Heart left ventricle (tissue), 16 donors: ENCODE data around the gene ALAS1. TPM values are rescaled to one million over a fixed set of nuclear protein-coding genes. Genes with fewer than 3 reads are reported as not detected.

Experiments used
- ATAC-seq, 4 donors: fragments of 200-7000 bp; cut with Tn5 transposase; one replicate each; pipeline ENCODE4 v1.9.1; 2020 to 2022; ENCODE audit warnings: moderate library complexity in 4 of 4, mild to moderate bottlenecking in 3 of 4, moderate number of reproducible peaks in 1 of 4
- DNase-seq, 5 donors: peaks; one replicate each; pipeline ENCODE4 v3.0.0-alpha.2; 2020
- H3K27ac ChIP-seq, 12 donors: fragments of 200-600 bp; sonication (generic) in 4 of 12; one replicate each; pipeline versions ENCODE4 v1.5.0 to v1.8.0; 2016 to 2022; ENCODE audit warnings: mild to moderate bottlenecking in 2 of 12
- H3K27me3 ChIP-seq, 9 donors: fragments of 200-600 bp; sonication (generic) in 2 of 9; one replicate each; pipeline versions ENCODE4 v1.5.1 to v1.8.0; 2016 to 2022; ENCODE audit warnings: mild to moderate bottlenecking in 3 of 9
- H3K36me3 ChIP-seq, 9 donors: fragments of 200-600 bp; sonication (generic) in 2 of 9; one replicate each; pipeline versions ENCODE4 v1.5.0 to v1.8.0; 2018 to 2022; ENCODE audit warnings: mild to moderate bottlenecking in 2 of 9
- H3K4me1 ChIP-seq, 12 donors: fragments of 200-600 bp; sonication (generic) in 4 of 12; one replicate each; pipeline versions ENCODE4 v1.5.0 to v1.8.0; 2016 to 2022; ENCODE audit warnings: mild to moderate bottlenecking in 3 of 12
- H3K4me3 ChIP-seq, 12 donors: fragments of 200-600 bp; sonication (generic) in 4 of 12; one replicate each; pipeline versions ENCODE4 v1.5.0 to v1.8.0; 2017 to 2022; ENCODE audit warnings: mild to moderate bottlenecking in 9 of 12, moderate library complexity in 4 of 12
- H3K9me3 ChIP-seq, 12 donors: fragments of 200-600 bp; sonication (generic) in 4 of 12; one replicate each; pipeline versions ENCODE4 v1.5.0 to v1.8.0; 2016 to 2022; ENCODE audit warnings: mild to moderate bottlenecking in 1 of 12
- CTCF ChIP-seq, 12 donors: fragments of 200-600 bp; sonication (generic) in 4 of 12; IDR thresholded peaks; one replicate each; pipeline versions ENCODE4 v1.5.0 to v1.8.0; 2018 to 2022; ENCODE audit warnings: antibody characterized with exemption in 12 of 12, mild to moderate bottlenecking in 5 of 12
- POLR2A ChIP-seq, 2 donors: fragments of 450-650 bp; IDR thresholded peaks; one replicate each; pipeline ENCODE4 v1.6.1; 2017; ENCODE audit warnings: antibody characterized with exemption in 2 of 2, mild to moderate bottlenecking in 2 of 2, moderate library complexity in 2 of 2
- WGBS, 4 donors: extraction: QIAGEN DNeasy Blood & Tissue Kit in 2 of 4; methylation state at CpG; one replicate each; pipeline versions ENCODE4 v1.1.5 to v1.1.7; 2013 to 2018; 5-methylcytosine and 5-hydroxymethylcytosine counted together
- intact Hi-C, 10 donors: fragments of 100-400 bp; cut with DNase I; formaldehyde crosslinking; loops; one replicate each; pipeline versions ENCODE4 v1.11.1 to v1.14.2; 2022
- long read RNA-seq, 3 donors: library from polyadenylated mRNA; unstranded; transcript quantifications; one replicate each; pipeline ENCODE4 v2.0.0, GENCODE V29; 2020 to 2021
- polyA plus RNA-seq, 2 donors: library from polyadenylated mRNA; stranded (reverse); fragments of 200-250 nt; gene quantifications; one replicate each; pipeline ENCODE4 v1.2.3, GENCODE V29; 2013
- total RNA-seq, 9 donors: library from RNA; depleted of rRNA in 2 of 9; stranded (reverse); fragments of >200 nt in 2 of 9; fragmentation: NEBNext Ultra II Directional in 3 of 9; extraction: Animal tissue kit (Norgen Biotek cat#: 25700) in 3 of 9; gene quantifications; one replicate each; pipeline versions ENCODE4 v1.1.0 to v1.2.4, GENCODE V29; 2016 to 2023
- donor health status: ischemic (EF 13 %, LVEDD 7.1; RV severe dilation, severe dysfunction).
- donor health status: healthy with polysubstance abuse.
- donor health status: DM: no; HTN: yes; CAD: no.
- donor health status: DM: no; HTN: no; CAD: no.
- donor health status: ischemic (EF 25% LVEDD 6.9; RV normal size, moderate dysfunction).
- donor health status: ischemic (EF 25% LVEDD 5.7; RV mildly dilated, moderate dysfunction).
- donor health status: healthy.
- donor health status: DM: yes; HTN: yes; CAD: no.
- donor health status: ischemic (EF 35%, LVEDD 5.7; RV mildly dilated, moderate dysfunction).
- donor health status: nonischemic (EF 11% LVEDD 7.7; RV severe dilation, severe dysfunction).
- donor health status: DM: yes; HTN: yes; CAD: no.
- donor health status: PGD.
- donor health status: ischemic (EF 29% LVEDD 5.4; RV normal size, mild dysfunction).
- donor health status: nonischemic (EF 23%, LVEDD 6.1; RV moderate dilation, normal function).

The ALAS1 gene
- 100 to 1,000 TPM in 8 of 9 donors, 10 to 100 TPM in 1; 77.9 to 213 (median 146) TPM for total RNA-seq
- polyA plus RNA-seq, result 100 to 1,000 TPM; 107 to 132 TPM
- long read RNA-seq, donor 1, transcript ALAS1-204 (11 exons, 2,125 nt), result major isoform, 185 of 254 reads
- long read RNA-seq, donor 1, transcript ALAS1-205 (12 exons, 2,356 nt), result minor isoform, 18 of 254 reads
- long read RNA-seq, donor 1, transcript ALAS1-201 (11 exons, 2,212 nt), result minor isoform, 15 of 254 reads
- long read RNA-seq, donor 1, partial matches to known transcripts, result 27 of 254 reads
- long read RNA-seq, donor 1, other reads (novel, unspliced or antisense), result 9 of 254 reads
- long read RNA-seq, donor 2, transcript ALAS1-204 (11 exons, 2,125 nt), result major isoform, 373 of 511 reads
- long read RNA-seq, donor 2, transcript ALAS1-205 (12 exons, 2,356 nt), result minor isoform, 42 of 511 reads
- long read RNA-seq, donor 2, transcript ALAS1-201 (11 exons, 2,212 nt), result minor isoform, 24 of 511 reads
- long read RNA-seq, donor 2, partial matches to known transcripts, result 45 of 511 reads
- long read RNA-seq, donor 2, other reads (novel, unspliced or antisense), result 23 of 511 reads
- long read RNA-seq, donor 3, transcript ALAS1-205 (12 exons, 2,356 nt), result minor isoform, 7 of 145 reads
- long read RNA-seq, donor 3, transcript ALAS1-204 (11 exons, 2,125 nt), result major isoform, 103 of 145 reads
- long read RNA-seq, donor 3, transcript ALAS1-201 (11 exons, 2,212 nt), result minor isoform, 8 of 145 reads
- long read RNA-seq, donor 3, partial matches to known transcripts, result 18 of 145 reads
- long read RNA-seq, donor 3, other reads (novel, unspliced or antisense), result 7 of 145 reads

GRCh38 chr3:52197842-52198625 is at the start of gene ALAS1:
Gene ALAS1 (plus strand): TSS chr3:52198160. CDS start chr3:52199242, 1,082 bp downstream.
- peak; percentile 84 to 93 (median 86) for ATAC-seq
- no peaks in the 10 kb centered on the region for H3K27me3 ChIP-seq
- TF ChIP-seq POLR2A (IDR thresholded peaks at IDR 0.05), result peak; percentile 55 to 98
- peak in 5 of 12 donors; percentile 7 to 31 (median 20) for TF ChIP-seq CTCF (IDR thresholded peaks at IDR 0.05)
- peak within 1 kb of the TSS; percentile 46 to 99 (median 84) for H3K4me3 ChIP-seq
- WGBS, 4 donors, result 0 to 1% (median 0%) methylated on average over 54 to 71 of the region's 71 CpGs
- no peaks in the 10 kb centered on the region for H3K9me3 ChIP-seq
- H3K27ac ChIP-seq, result peak within 1 kb of the TSS; percentile 53 to 96 (median 90)
- intact Hi-C loops, result loop anchor here in 7 of 10 donors (1.0 to 5.0 kb wide), 5 partner anchors 36 to 46 kb away; partner anchors contain the start of gene POC1A (in 5 of the 7)
- H3K36me3 ChIP-seq, result peaks cover 0 to 39% (median 37%) of the 10 kb centered on the region in 9 donors
- peaks cover 8 to 74% (median 63%) of the 10 kb centered on the region in 12 donors for H3K4me1 ChIP-seq
- DNase-seq, result peak; percentile 93 to 96 (median 93)

GRCh38 chr3:52149021-52149420 is 48.9 kb upstream of the ALAS1 start:
- no peak overlapping the region for H3K4me3 ChIP-seq
- no peak overlapping the region for H3K27ac ChIP-seq
- peaks cover 0 to 17% (median 0%) of the 10 kb centered on the region in 9 donors for H3K36me3 ChIP-seq
- no peak for DNase-seq
- peaks cover 5 to 15% (median 9%) of the 10 kb centered on the region in 12 donors for H3K4me1 ChIP-seq
- no peak for ATAC-seq
- 94 to 97% (median 95%) methylated on average over 7 to 8 of the region's 8 CpGs for WGBS, 4 donors
- intact Hi-C loops, result loop anchor here in 1 of 10 donors (5.0 kb wide), 1 partner anchor 207 kb away; the partner anchor contains the start of genes PARP3 and RRP9
- H3K9me3 ChIP-seq, result no peaks in the 10 kb centered on the region
- no peaks in the 10 kb centered on the region for H3K27me3 ChIP-seq
- no peak for TF ChIP-seq POLR2A (IDR thresholded peaks at IDR 0.05)
- no peak for TF ChIP-seq CTCF (IDR thresholded peaks at IDR 0.05)

- no peaks in the 10 kb centered on the region for H3K27me3 ChIP-seq
- TF ChIP-seq POLR2A (IDR thresholded peaks at IDR 0.05), result no peak
- TF ChIP-seq CTCF (IDR thresholded peaks at IDR 0.05), result no peak
- no peak for ATAC-seq
Observed at GRCh38 chr3:52149726-52150125, 48.2 kb upstream of the ALAS1 start.

More at GRCh38 chr3:52149726-52150125, 48.2 kb upstream of the ALAS1 start:
- DNase-seq, result no peak
- intact Hi-C loops, result loop anchor here in 4 of 10 donors (5.0 to 10.0 kb wide), 4 partner anchors 48 to 207 kb away; partner anchors contain the start of genes ALAS1 (in 2 of the 4), PARP3 (in 1 of the 4) and RRP9 (in 1 of the 4)
- Histone ChIP-seq H3K9me3 (no peaks in the 10 kb centered on the region), H3K4me1 (peaks cover 4 to 12% (median 9%) of the 10 kb centered on the region in 12 donors), H3K36me3 (peaks cover 0 to 17% (median 0%) of the 10 kb centered on the region in 9 donors), H3K4me3 (no peak overlapping the region), H3K27ac (no peak overlapping the region)
- 96 to 99% (median 97%) methylated on average over 11 of the region's 11 CpGs for WGBS, 4 donors
